HEK293 (cell line): ENCODE results near the gene C1orf167.

Experiments
- CTCF ChIA-PET: fragments of 350-600 bp; formaldehyde crosslinking; extraction: SDS; loops from one replicate; lab custom pipeline; 2021; ENCODE audit warnings: antibody characterized with exemption; lab: Yijun Ruan, JAX
- POLR2A ChIA-PET: fragments of 300-600 bp; formaldehyde crosslinking; extraction: SDS; loops from one replicate; lab custom pipeline; 2020; ENCODE audit warnings: antibody characterized with exemption, inconsistent platforms; lab: Yijun Ruan, JAX
- H3K27ac ChIP-seq: fragments of 200-500 bp; sonication (Bioruptor generic); 2 replicates; pipeline ENCODE4 v1.5.1; 2014; ENCODE audit warnings: low read depth, low read length, control low read depth, inconsistent platforms; ENCODE audit errors: extremely low read depth
- H3K36me3 ChIP-seq, 2 experiments: fragments of 200-500 bp in 1 of 2; sonication (Bioruptor generic) in 1 of 2; 1 replicate in 1 of 2; 2 replicates in 1 of 2; pipeline ENCODE4 v1.5.1; 2014 to 2017; ENCODE audit warnings: inconsistent platforms in 2 of 2, low read length in 2 of 2; ENCODE audit not compliant: control insufficient read depth in 2 of 2, insufficient read depth in 1 of 2
- H3K4me1 ChIP-seq: fragments of 200-500 bp; sonication (Bioruptor generic); 2 replicates; pipeline ENCODE4 v1.5.1; 2014; ENCODE audit warnings: mild to moderate bottlenecking, low read length, inconsistent platforms; ENCODE audit not compliant: control insufficient read depth, insufficient read depth
- H3K4me3 ChIP-seq: 2 replicates; pipeline ENCODE4 v1.5.1; 2011; ENCODE audit warnings: low read depth, mild to moderate bottlenecking, control low read depth, low read length, moderate library complexity
- H3K9me3 ChIP-seq: fragments of 200-500 bp; sonication (Bioruptor generic); 2 replicates; pipeline ENCODE4 v1.5.1; 2014; ENCODE audit warnings: low read depth, low read length, inconsistent platforms; ENCODE audit not compliant: control insufficient read depth, insufficient read depth
- HOXA7 ChIP-seq: sonication (generic); formaldehyde crosslinking; IDR thresholded peaks from 2 replicates; pipeline ENCODE4 v1.8.1; 2022; ENCODE audit warnings: missing genetic modification reagents, borderline replicate concordance
- SETDB1 ChIP-seq: IDR thresholded peaks from one replicate; pipeline ENCODE4 v1.6.1; 2017; ENCODE audit warnings: mild to moderate bottlenecking, low read length, moderate library complexity, mixed read lengths; ENCODE audit not compliant: insufficient read length
- SP2 ChIP-seq: fragments of 450-650 bp; formaldehyde crosslinking; IDR thresholded peaks from 2 replicates; pipeline ENCODE4 v1.5.1; 2016; ENCODE audit warnings: missing biosample characterization, missing genetic modification characterization
- YY1 ChIP-seq: fragments of 450-650 bp; formaldehyde crosslinking; IDR thresholded peaks from 2 replicates; pipeline ENCODE4 v1.5.1; 2018; ENCODE audit warnings: missing biosample characterization, missing genetic modification characterization
- ZFP3 ChIP-seq: fragments of 450-650 bp; formaldehyde crosslinking; IDR thresholded peaks from 2 replicates; pipeline ENCODE4 v1.5.1; 2016; ENCODE audit warnings: low read depth, missing biosample characterization, missing genetic modification characterization
- ZIC2 ChIP-seq: fragments of 450-650 bp; formaldehyde crosslinking; IDR thresholded peaks from 2 replicates; pipeline ENCODE4 v1.5.1; 2016; ENCODE audit warnings: missing biosample characterization, missing genetic modification characterization
- ZNF121 ChIP-seq: fragments of 450-650 bp; formaldehyde crosslinking; IDR thresholded peaks from 2 replicates; pipeline ENCODE4 v1.5.1; 2016; ENCODE audit warnings: missing biosample characterization, missing genetic modification characterization
- ZNF266 ChIP-seq: fragments of 450-650 bp; formaldehyde crosslinking; IDR thresholded peaks from 2 replicates; pipeline ENCODE4 v1.5.1; 2016; ENCODE audit warnings: missing biosample characterization, missing genetic modification characterization, low read depth
- ZNF394 ChIP-seq: fragments of 450-650 bp; formaldehyde crosslinking; IDR thresholded peaks from 2 replicates; pipeline ENCODE4 v1.5.1; 2016; ENCODE audit warnings: missing biosample characterization, missing genetic modification characterization, mild to moderate bottlenecking, moderate library complexity, borderline replicate concordance
- ZNF426 ChIP-seq: fragments of 450-650 bp; formaldehyde crosslinking; IDR thresholded peaks from 2 replicates; pipeline ENCODE4 v1.5.1; 2017; ENCODE audit warnings: missing biosample characterization, missing genetic modification characterization, mild to moderate bottlenecking, inconsistent platforms, moderate library complexity
- ZNF473 ChIP-seq: fragments of 450-650 bp; formaldehyde crosslinking; IDR thresholded peaks from 2 replicates; pipeline ENCODE4 v1.5.1; 2017; ENCODE audit warnings: missing biosample characterization, missing genetic modification characterization
- ZNF488 ChIP-seq: fragments of 450-650 bp; formaldehyde crosslinking; IDR thresholded peaks from 2 replicates; pipeline ENCODE4 v1.5.1; 2016; ENCODE audit warnings: missing biosample characterization, missing genetic modification characterization
- ZNF555 ChIP-seq: fragments of 450-650 bp; formaldehyde crosslinking; conservative IDR thresholded peaks from 2 replicates; pipeline ENCODE4 v1.5.1; 2017; ENCODE audit warnings: missing biosample characterization, mild to moderate bottlenecking, missing genetic modification characterization, inconsistent platforms
- ZNF610 ChIP-seq: fragments of 450-650 bp; formaldehyde crosslinking; IDR thresholded peaks from 2 replicates; pipeline ENCODE4 v1.5.1; 2016; ENCODE audit warnings: missing biosample characterization, missing genetic modification characterization, borderline replicate concordance
- ZNF626 ChIP-seq: fragments of 450-650 bp; sonication (Bioruptor Pico); formaldehyde crosslinking; IDR thresholded peaks from 2 replicates; pipeline ENCODE4 v1.5.1; 2018; ENCODE audit warnings: missing biosample characterization, missing genetic modification characterization, inconsistent platforms
- ZNF629 ChIP-seq: fragments of 450-650 bp; formaldehyde crosslinking; IDR thresholded peaks from 2 replicates; pipeline ENCODE4 v1.5.1; 2017; ENCODE audit warnings: missing biosample characterization, missing genetic modification characterization
- ZNF664 ChIP-seq: fragments of 450-650 bp; formaldehyde crosslinking; IDR thresholded peaks from 2 replicates; pipeline ENCODE4 v1.5.1; 2016; ENCODE audit warnings: missing biosample characterization, missing genetic modification characterization
- ZNF830 ChIP-seq: fragments of 450-650 bp; IDR thresholded peaks from 2 replicates; pipeline ENCODE4 v1.5.0; 2018; ENCODE audit warnings: missing biosample characterization, missing genetic modification characterization, low read depth, mild to moderate bottlenecking, moderate library complexity
- TF ChIP-seq, protein P1 (sequence below): fragments of 450-650 bp; formaldehyde crosslinking; IDR thresholded peaks from 2 replicates; pipeline ENCODE4 v1.5.1; 2017; ENCODE audit warnings: missing biosample characterization, missing genetic modification characterization
- TF ChIP-seq, protein P2 (sequence below): fragments of 450-650 bp; IDR thresholded peaks from 2 replicates; pipeline ENCODE4 v1.5.1; 2018; ENCODE audit warnings: missing biosample characterization, missing genetic modification characterization

C1orf167 gene

DNA sequence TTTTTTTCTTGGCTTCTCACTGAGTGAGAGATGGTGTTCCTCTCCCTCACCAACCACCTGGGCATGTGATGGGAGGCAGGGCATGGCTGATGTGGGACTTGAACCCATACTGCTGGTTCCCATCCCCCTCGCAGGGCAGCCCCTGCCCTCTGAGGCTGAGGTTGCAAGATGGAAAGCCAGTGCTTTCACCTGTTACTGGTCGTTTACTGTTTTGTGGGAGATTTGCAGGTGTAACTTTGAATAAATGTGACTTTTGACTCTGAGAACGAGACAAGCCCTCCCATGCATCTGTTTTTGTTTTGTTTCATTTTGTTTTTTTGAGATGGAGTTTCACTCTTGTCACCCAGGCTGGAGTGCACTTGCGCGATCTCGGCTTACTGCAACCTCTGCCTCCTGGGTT lies 21.6 kb downstream of the C1orf167 start:
- H3K27ac ChIP-seq, result no peak overlapping the region
- no peaks in the 10 kb centered on the region for H3K4me1 ChIP-seq
- TF ChIP-seq, protein P1, sequence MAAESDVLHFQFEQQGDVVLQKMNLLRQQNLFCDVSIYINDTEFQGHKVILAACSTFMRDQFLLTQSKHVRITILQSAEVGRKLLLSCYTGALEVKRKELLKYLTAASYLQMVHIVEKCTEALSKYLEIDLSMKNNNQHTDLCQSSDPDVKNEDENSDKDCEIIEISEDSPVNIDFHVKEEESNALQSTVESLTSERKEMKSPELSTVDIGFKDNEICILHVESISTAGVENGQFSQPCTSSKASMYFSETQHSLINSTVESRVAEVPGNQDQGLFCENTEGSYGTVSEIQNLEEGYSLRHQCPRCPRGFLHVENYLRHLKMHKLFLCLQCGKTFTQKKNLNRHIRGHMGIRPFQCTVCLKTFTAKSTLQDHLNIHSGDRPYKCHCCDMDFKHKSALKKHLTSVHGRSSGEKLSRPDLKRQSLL (tag by site-specific recombination), result no peak
- ChIA-PET POLR2A (no interaction called here), CTCF (interaction anchor here (0.6 kb wide), 1 partner anchor 22 kb away, joined by 5 read pairs; the partner anchor contains the start of genes CLCN6 and MTHFR)
- H3K4me3 ChIP-seq, result no peak overlapping the region
- H3K36me3 ChIP-seq, result no peaks in the 10 kb centered on the region
- no peaks in the 10 kb centered on the region for H3K9me3 ChIP-seq

DNA sequence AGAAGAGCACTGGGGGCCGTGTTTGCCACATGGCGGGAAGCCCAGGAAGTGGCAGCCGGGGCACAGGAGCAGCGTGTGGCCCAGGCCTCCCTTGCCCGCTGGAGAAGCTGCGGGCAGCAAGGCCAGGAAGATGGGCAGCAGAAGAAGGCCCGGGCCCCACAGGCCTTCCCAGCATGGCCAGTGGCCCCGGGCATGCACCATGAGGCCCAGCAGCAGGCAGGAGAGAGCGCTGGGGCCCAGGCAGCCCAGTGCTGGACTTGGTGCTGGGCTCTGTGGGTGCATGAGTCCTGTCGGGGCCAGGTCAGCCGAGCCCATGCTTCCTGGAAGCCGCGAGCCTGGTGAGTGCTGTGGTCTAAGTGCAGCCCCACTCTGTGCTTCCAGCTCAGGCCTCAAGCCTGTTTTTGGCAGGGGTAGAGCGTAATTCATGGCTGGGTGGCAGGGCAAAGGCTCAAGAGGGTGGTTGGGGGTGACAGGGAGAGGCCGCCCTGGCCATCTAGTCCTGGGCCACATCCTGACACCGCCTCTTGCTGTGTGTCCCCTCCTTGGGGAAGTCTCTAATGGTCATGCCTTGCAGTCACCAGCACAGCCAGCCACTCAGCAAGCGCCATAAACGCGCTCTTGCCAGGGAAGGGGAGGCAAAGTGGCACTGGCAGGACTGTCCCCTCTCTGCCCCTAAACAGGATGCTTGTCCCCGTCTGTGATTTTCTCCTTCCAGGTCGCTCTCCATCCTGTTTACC lies 22.4 kb downstream of the C1orf167 start:
- no peak for TF ChIP-seq ZNF473
- TF ChIP-seq SETDB1, result no peak
- TF ChIP-seq ZNF266 (tag by site-specific recombination), result no peak
- no peak for TF ChIP-seq ZNF121 (tag by site-specific recombination)
- TF ChIP-seq ZIC2 (tag by site-specific recombination), result no peak
- TF ChIP-seq ZNF555 (tag by site-specific recombination), result no peak
- no peak for TF ChIP-seq SP2
- TF ChIP-seq, protein P2, sequence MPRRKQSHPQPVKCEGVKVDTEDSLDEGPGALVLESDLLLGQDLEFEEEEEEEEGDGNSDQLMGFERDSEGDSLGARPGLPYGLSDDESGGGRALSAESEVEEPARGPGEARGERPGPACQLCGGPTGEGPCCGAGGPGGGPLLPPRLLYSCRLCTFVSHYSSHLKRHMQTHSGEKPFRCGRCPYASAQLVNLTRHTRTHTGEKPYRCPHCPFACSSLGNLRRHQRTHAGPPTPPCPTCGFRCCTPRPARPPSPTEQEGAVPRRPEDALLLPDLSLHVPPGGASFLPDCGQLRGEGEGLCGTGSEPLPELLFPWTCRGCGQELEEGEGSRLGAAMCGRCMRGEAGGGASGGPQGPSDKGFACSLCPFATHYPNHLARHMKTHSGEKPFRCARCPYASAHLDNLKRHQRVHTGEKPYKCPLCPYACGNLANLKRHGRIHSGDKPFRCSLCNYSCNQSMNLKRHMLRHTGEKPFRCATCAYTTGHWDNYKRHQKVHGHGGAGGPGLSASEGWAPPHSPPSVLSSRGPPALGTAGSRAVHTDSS (tag by site-specific recombination), result no peak
- no peak for TF ChIP-seq ZNF664 (tag by site-specific recombination)
- no peak for TF ChIP-seq ZNF626 (tag by site-specific recombination)
- TF ChIP-seq ZFP3, result no peak
- no peak for TF ChIP-seq ZNF426 (tag by site-specific recombination)
- no peak for TF ChIP-seq ZNF830 (tag by site-specific recombination)
- TF ChIP-seq ZNF394 (tag by site-specific recombination), result no peak
- no peak for TF ChIP-seq ZNF629 (tag by site-specific recombination)
- no peak for TF ChIP-seq YY1
- TF ChIP-seq ZNF610 (tag by site-specific recombination), result no peak
- TF ChIP-seq HOXA7 (CRISPR knock-in tag), result no peak
- TF ChIP-seq ZNF488 (tag by site-specific recombination), result no peak
- no peak overlapping the region for H3K27ac ChIP-seq
- CTCF ChIA-PET, result interaction anchor here (0.6 to 2.5 kb wide), 13 partner anchors 8 to 553 kb away, joined by 3 to 14 read pairs (median 4); partner anchors contain the start of genes CLCN6 and MTHFR
- no peaks in the 10 kb centered on the region for H3K9me3 ChIP-seq
- H3K4me3 ChIP-seq, result no peak overlapping the region
- peaks cover 0 to 1% of the 10 kb centered on the region in 2 experiments; a peak in 1 of 3 replicates for H3K36me3 ChIP-seq
- POLR2A ChIA-PET, result no interaction called here
- no peaks in the 10 kb centered on the region for H3K4me1 ChIP-seq
